AG09319 (cell line): ENCODE results near the gene TAS2R10.
"Not testable (repeated sequence)": the region's sequence is repeated elsewhere in the genome, so short reads cannot be mapped to it uniquely, and the experiment has no call there.

ENCODE experiments used
- DNase-seq: peaks from one replicate; pipeline ENCODE4 v3.0.0-alpha.2; 2010; ENCODE audit warnings: low read depth; ENCODE audit errors: extremely low read depth
- CTCF ChIP-seq: IDR thresholded peaks from 2 replicates; pipeline ENCODE4 v1.5.1; 2011; ENCODE audit warnings: low read depth, mild to moderate bottlenecking, inconsistent platforms, low read length, moderate library complexity

TAS2R10 gene

GRCh38 chr12:10811883-10812536, 14.1 kb downstream of the TAS2R10 start:
- no peak for DNase-seq
- TF ChIP-seq CTCF = no peak

GRCh38 chr12:10810068-10810467, 16.1 kb downstream of the TAS2R10 start, which contains the start of gene TAS2R9:
TSS of gene TAS2R9 (minus strand) at chr12:10810168. CDS start at chr12:10810075, 93 bp downstream.
- no peak for DNase-seq
- TF ChIP-seq CTCF = no peak

GRCh38 chr12:10807186-10807585, 19.0 kb downstream of the TAS2R10 start, which contains the start of gene TAS2R8:
TSS of gene TAS2R8 (minus strand) at chr12:10807286. CDS start at chr12:10806980, 306 bp downstream.
- TF ChIP-seq CTCF = no peak
- DNase-seq = no peak

GRCh38 chr12:10802587-10802986, 23.6 kb downstream of the TAS2R10 start, which contains the start of gene TAS2R7:
TSS of gene TAS2R7 (minus strand) at chr12:10802627. CDS start at chr12:10802570, 57 bp downstream.
- no peak for DNase-seq
- TF ChIP-seq CTCF = no peak

- DNase-seq = no peak
- no peak for TF ChIP-seq CTCF
Observed at GRCh38 chr12:10801741-10802140, 24.4 kb downstream of the TAS2R10 start.

GRCh38 chr12:10794222-10794621, 31.9 kb downstream of the TAS2R10 start:
- no peak for TF ChIP-seq CTCF
- DNase-seq = no peak

- DNase-seq = not testable (repeated sequence)
Observed at GRCh38 chr12:10791769-10792168, 34.4 kb downstream of the TAS2R10 start.

- TF ChIP-seq CTCF = no peak
Observed at GRCh38 chr12:10783252-10783651, 42.9 kb downstream of the TAS2R10 start.

More at GRCh38 chr12:10783252-10783651, 42.9 kb downstream of the TAS2R10 start:
- DNase-seq = no peak
